SK-N-MC (cell line): ENCODE results near the gene GSAP.

Source experiments
- DNase-seq: peaks from one replicate; pipeline ENCODE4 v3.0.0-alpha.2; 2011; ENCODE audit warnings: low read depth, low spot score
- H3K27ac ChIP-seq: fragments of 200-600 bp; sonication (generic); 2 replicates; pipeline ENCODE4 v1.5.1; 2016; ENCODE audit warnings: mixed run types
- H3K36me3 ChIP-seq: fragments of 200-600 bp; sonication (generic); 2 replicates; pipeline ENCODE4 v1.6.1; 2017; ENCODE audit warnings: antibody characterized with exemption, low read length, mixed read lengths; ENCODE audit not compliant: insufficient read depth
- H3K4me3 ChIP-seq: fragments of 200-600 bp; sonication (generic); 2 replicates; pipeline ENCODE4 v1.5.1; 2016
- H3K9ac ChIP-seq: fragments of 200-600 bp; sonication (generic); 2 replicates; pipeline ENCODE4 v1.8.0; 2017; ENCODE audit warnings: mixed run types, mixed read lengths; ENCODE audit not compliant: insufficient read length
- H3K9me3 ChIP-seq: fragments of 200-600 bp; sonication (generic); 2 replicates; pipeline ENCODE4 v1.6.1; 2017; ENCODE audit warnings: low read depth, mild to moderate bottlenecking, antibody characterized with exemption, low read length, moderate library complexity, mixed read lengths
- EZH2 ChIP-seq: fragments of 200-600 bp; sonication (generic); IDR thresholded peaks from one replicate; pipeline ENCODE4 v1.6.1; 2017; ENCODE audit warnings: antibody characterized with exemption
- FOXP2 ChIP-seq: optimal IDR thresholded peaks from 2 replicates; pipeline ENCODE3; 2011; ENCODE audit warnings: mild to moderate bottlenecking, moderate library complexity; ENCODE audit not compliant: insufficient read depth; ENCODE audit errors: extremely low read length, control extremely low read depth
- POLR2AphosphoS5 ChIP-seq: IDR thresholded peaks from 2 replicates; pipeline ENCODE4 v1.6.1; 2012; ENCODE audit warnings: mild to moderate bottlenecking, low read depth, low read length, borderline replicate concordance

GSAP gene

GRCh38 chr7:77427996-77428603 is 12.0 kb upstream of the GSAP start:
- no peak overlapping the region for H3K9ac ChIP-seq
- TF ChIP-seq POLR2AphosphoS5: no peak
- no peak for TF ChIP-seq FOXP2
- H3K27ac ChIP-seq: no peak overlapping the region
- H3K9me3 ChIP-seq: no peaks in the 10 kb centered on the region
- H3K4me3 ChIP-seq: no peak overlapping the region
- DNase-seq: no peak
- no peaks in the 10 kb centered on the region for H3K36me3 ChIP-seq

- DNase-seq: no peak
- Histone ChIP-seq H3K27ac (no peak overlapping the region), H3K36me3 (no peaks in the 10 kb centered on the region), H3K4me3 (no peak overlapping the region), H3K9ac (no peak overlapping the region), H3K9me3 (no peaks in the 10 kb centered on the region)
- TF ChIP-seq EZH2 (no peak), FOXP2 (no peak), POLR2AphosphoS5 (no peak)
Observed at GRCh38 chr7:77426521-77427051, 10.4 kb upstream of the GSAP start.

- Histone ChIP-seq H3K27ac (no peak overlapping the region), H3K4me3 (no peak overlapping the region), H3K9ac (no peak overlapping the region)
Observed at GRCh38 chr7:77426052-77426404, 9.9 kb upstream of the GSAP start.

GRCh38 chr7:77425101-77426051 is 9.2 kb upstream of the GSAP start:
- H3K4me3 ChIP-seq: no peak overlapping the region
- DNase-seq: no peak

More at GRCh38 chr7:77426052-77426404, 9.9 kb upstream of the GSAP start:
- no peak for DNase-seq
- Histone ChIP-seq H3K9me3 (no peaks in the 10 kb centered on the region), H3K36me3 (no peaks in the 10 kb centered on the region)
- TF ChIP-seq EZH2: no peak
- TF ChIP-seq POLR2AphosphoS5: no peak
- no peak for TF ChIP-seq FOXP2

GRCh38 chr7:77422500-77422899 is 6.4 kb upstream of the GSAP start:
- DNase-seq: no peak
- Histone ChIP-seq H3K4me3 (no peak overlapping the region), H3K36me3 (no peaks in the 10 kb centered on the region), H3K27ac (no peak overlapping the region), H3K9me3 (no peaks in the 10 kb centered on the region), H3K9ac (no peak overlapping the region)
- TF ChIP-seq EZH2 (no peak), FOXP2 (no peak), POLR2AphosphoS5 (no peak)

More at GRCh38 chr7:77425101-77426051, 9.2 kb upstream of the GSAP start:
- no peaks in the 10 kb centered on the region for H3K36me3 ChIP-seq
- no peaks in the 10 kb centered on the region for H3K9me3 ChIP-seq
- TF ChIP-seq POLR2AphosphoS5 (no peak), EZH2 (no peak), FOXP2 (no peak)
- no peak overlapping the region for H3K9ac ChIP-seq
- no peak overlapping the region for H3K27ac ChIP-seq

- Histone ChIP-seq H3K9ac (no peak overlapping the region), H3K36me3 (no peaks in the 10 kb centered on the region), H3K4me3 (no peak overlapping the region), H3K9me3 (no peaks in the 10 kb centered on the region), H3K27ac (no peak overlapping the region)
- TF ChIP-seq FOXP2 (no peak), POLR2AphosphoS5 (no peak), EZH2 (no peak)
- no peak for DNase-seq
Observed at GRCh38 chr7:77420986-77421672, 5.0 kb upstream of the GSAP start.

GRCh38 chr7:77420438-77420837 is 4.3 kb upstream of the GSAP start:
- H3K9me3 ChIP-seq: no peaks in the 10 kb centered on the region
- TF ChIP-seq FOXP2: no peak
- no peak for TF ChIP-seq POLR2AphosphoS5
- no peak for TF ChIP-seq EZH2
- no peak overlapping the region for H3K9ac ChIP-seq
- no peak for DNase-seq
- H3K4me3 ChIP-seq: no peak overlapping the region
- H3K36me3 ChIP-seq: no peaks in the 10 kb centered on the region
- H3K27ac ChIP-seq: no peak overlapping the region

GRCh38 chr7:77419102-77419501 is 3.0 kb upstream of the GSAP start:
- DNase-seq: no peak
- Histone ChIP-seq H3K4me3 (no peak overlapping the region), H3K27ac (no peak overlapping the region), H3K9me3 (no peaks in the 10 kb centered on the region), H3K9ac (no peak overlapping the region), H3K36me3 (no peaks in the 10 kb centered on the region)
- no peak for TF ChIP-seq POLR2AphosphoS5
- no peak for TF ChIP-seq FOXP2
- no peak for TF ChIP-seq EZH2
